GM23338 (cell line): Measurements from ENCODE around the gene ZNF217. TPM values are rescaled to one million over a fixed set of nuclear protein-coding genes. Genes with fewer than 3 reads are reported as not detected.
"Not testable (repeated sequence)": the region's sequence is repeated elsewhere in the genome, so short reads cannot be mapped to it uniquely, and the experiment has no call there.

ENCODE experiments used
- ATAC-seq: fragments of 200-7000 bp; cut with Tn5 transposase; 3 replicates; pipeline ENCODE4 v1.9.1; 2020
- DNase-seq: peaks from one replicate; pipeline ENCODE4 v3.0.0-alpha.2; 2015; ENCODE audit warnings: low spot score
- H2AFZ ChIP-seq: fragments of 200-600 bp; sonication (generic); 2 replicates; pipeline ENCODE4 v1.8.0; 2016; ENCODE audit warnings: antibody characterized with exemption, mild to moderate bottlenecking, moderate library complexity
- H3F3A ChIP-seq: fragments of 200-600 bp; sonication (generic); replicated peaks from 2 replicates; pipeline ENCODE4 v1.8.0; 2017; ENCODE audit warnings: antibody characterized with exemption, mixed run types, low read depth
- H3K27ac ChIP-seq: fragments of 200-600 bp; sonication (generic); 2 replicates; pipeline ENCODE4 v1.6.1; 2016; ENCODE audit warnings: low read depth
- H3K27me3 ChIP-seq: fragments of 200-600 bp; sonication (generic); 2 replicates; pipeline ENCODE4 v1.8.0; 2016; ENCODE audit warnings: mild to moderate bottlenecking, mixed run types, moderate library complexity; ENCODE audit not compliant: insufficient read depth
- H3K36me3 ChIP-seq: fragments of 200-600 bp; sonication (generic); 2 replicates; pipeline ENCODE4 v1.8.0; 2016; ENCODE audit warnings: mild to moderate bottlenecking; ENCODE audit not compliant: insufficient read depth
- H3K4me1 ChIP-seq: fragments of 200-600 bp; sonication (generic); 2 replicates; pipeline ENCODE4 v1.8.0; 2016; ENCODE audit warnings: mild to moderate bottlenecking, moderate library complexity; ENCODE audit not compliant: insufficient read depth
- H3K4me2 ChIP-seq: fragments of 200-600 bp; sonication (generic); 2 replicates; pipeline ENCODE4 v1.7.1; 2017; ENCODE audit warnings: mixed run types
- H3K4me3 ChIP-seq: fragments of 200-600 bp; sonication (generic); 2 replicates; pipeline ENCODE4 v1.6.1; 2016; ENCODE audit warnings: mixed run types
- H3K79me2 ChIP-seq: fragments of 200-600 bp; sonication (generic); replicated peaks from 2 replicates; pipeline ENCODE4 v1.8.0; 2017; ENCODE audit warnings: mild to moderate bottlenecking; ENCODE audit not compliant: insufficient read depth
- H3K9me2 ChIP-seq: fragments of 200-600 bp; sonication (generic); 2 replicates; pipeline ENCODE4 v1.8.0; 2017; ENCODE audit not compliant: insufficient read depth
- H4K20me1 ChIP-seq: fragments of 200-600 bp; sonication (generic); replicated peaks from 2 replicates; pipeline ENCODE4 v1.8.0; 2017; ENCODE audit warnings: mild to moderate bottlenecking; ENCODE audit not compliant: insufficient read depth
- H3K27ac Mint-ChIP-seq: 2 replicates; pipeline ENCODE4 v1.8.0; 2020; ENCODE audit warnings: inconsistent platforms, mild to moderate bottlenecking, moderate library complexity, mixed read lengths
- H3K27me3 Mint-ChIP-seq: 3 replicates; pipeline ENCODE4 v1.8.0; 2022; ENCODE audit warnings: low read depth, mild to moderate bottlenecking, moderate library complexity, mixed read lengths, inconsistent platforms; ENCODE audit not compliant: insufficient read depth, poor library complexity
- H3K36me3 Mint-ChIP-seq: 3 replicates; pipeline ENCODE4 v1.8.0; 2021; ENCODE audit warnings: low read depth, mild to moderate bottlenecking, inconsistent platforms, moderate library complexity, mixed read lengths
- H3K4me1 Mint-ChIP-seq: 3 replicates; pipeline ENCODE4 v1.8.0; 2020; ENCODE audit warnings: mild to moderate bottlenecking, inconsistent platforms, mixed read lengths
- H3K4me3 Mint-ChIP-seq: 3 replicates; pipeline ENCODE4 v1.8.0; 2021; ENCODE audit warnings: moderate library complexity, mild to moderate bottlenecking, inconsistent platforms, mixed read lengths
- H3K9me3 Mint-ChIP-seq: 3 replicates; pipeline ENCODE4 v1.8.0; 2020; ENCODE audit warnings: moderate library complexity, mild to moderate bottlenecking, inconsistent platforms, mixed read lengths
- CTCF ChIP-seq, 2 experiments: fragments of 200-600 bp in 1 of 2; sonication (generic) in 1 of 2; conservative IDR thresholded peaks; 2 replicates each; pipeline versions ENCODE4 v1.5.1 to v1.6.1; 2016 to 2017; ENCODE audit warnings: antibody characterized with exemption in 2 of 2, low read depth in 2 of 2, mild to moderate bottlenecking in 2 of 2, moderate library complexity in 1 of 2
- STAT1 ChIP-seq: IDR thresholded peaks from one replicate; pipeline ENCODE4 v1.6.1; 2016; ENCODE audit warnings: antibody characterized with exemption; ENCODE audit not compliant: unreplicated experiment
- ZNF331 ChIP-seq: fragments of 250-450 bp; sonication (Bioruptor Pico); IDR thresholded peaks from 2 replicates; pipeline ENCODE4 v1.5.0; 2020; ENCODE audit warnings: low read depth, mild to moderate bottlenecking, moderate library complexity
- polyA plus RNA-seq: library from polyadenylated mRNA; unstranded; fragments of >200 nt; fragmentation: Nextera tagmentation; extraction: Ambion mirVana; gene quantifications from 2 replicates; pipeline ENCODE4 v1.2.1, GENCODE V29; 2016
- total RNA-seq: library from RNA; depleted of rRNA; stranded (reverse); fragments of >200 nt; shearing (Covaris generic); gene quantifications from 2 replicates; pipeline ENCODE4 v1.2.3, GENCODE V29; 2014

The ZNF217 gene
- total and polyA plus RNA-seq, 2 experiments from 2014 or later = 32.8 to 78.0 TPM

GRCh38 chr20:53547664-53548239 is 45.9 kb downstream of the ZNF217 start:
- Histone ChIP-seq H2AFZ (peak overlapping the region; percentile 34; the same call in 1 of the 2 replicates), H3K9me2 (no peaks in the 10 kb centered on the region; the same call in 1 of the 2 replicates), H3K4me3 (no peak overlapping the region), H3K36me3 (no peaks in the 10 kb centered on the region), H4K20me1 (no peaks in the 10 kb centered on the region), H3K79me2 (no peaks in the 10 kb centered on the region), H3K4me1 (no peaks in the 10 kb centered on the region), H3K4me2 (no peak overlapping the region), H3K27ac (no peak overlapping the region), H3F3A (no peaks in the 10 kb centered on the region), H3K27me3 (no peaks in the 10 kb centered on the region)
- Mint-ChIP-seq H3K36me3 (no peaks in the 10 kb centered on the region), H3K9me3 (no peaks in the 10 kb centered on the region), H3K27me3 (peaks cover 4% of the 10 kb centered on the region), H3K4me1 (peaks cover 3% of the 10 kb centered on the region; the same call in 2 of the 3 replicates), H3K27ac (peak overlapping the region; percentile 83; the same call in 1 of the 2 replicates), H3K4me3 (no peak overlapping the region)
- ATAC-seq (peak; percentile 87), DNase-seq (peak; percentile 90)
- no peak for TF ChIP-seq ZNF331 (CRISPR knock-in tag)
- peak; percentile 83 to 96 for TF ChIP-seq CTCF (conservative IDR thresholded peaks at IDR 0.05; ENCODE audit: low read depth in 2 of 2)

GRCh38 chr20:53539516-53539915 is 54.1 kb downstream of the ZNF217 start:
- no peak overlapping the region for H2AFZ ChIP-seq

GRCh38 chr20:53536382-53536781 is 57.3 kb downstream of the ZNF217 start:
- H3K9me2 ChIP-seq, H3K9me3 Mint-ChIP-seq, H3K27me3 Mint-ChIP-seq, H3F3A ChIP-seq, H3K36me3 Mint-ChIP-seq, H4K20me1 ChIP-seq, H3K27ac Mint-ChIP-seq, H3K79me2 ChIP-seq, H3K4me3 Mint-ChIP-seq, H3K4me3 ChIP-seq, H3K27me3 ChIP-seq, H3K27ac ChIP-seq, H3K4me1 ChIP-seq, H3K4me1 Mint-ChIP-seq, ATAC-seq, H3K36me3 ChIP-seq, H3K4me2 ChIP-seq, DNase-seq: not testable (repeated sequence)
- H2AFZ ChIP-seq = peak overlapping the region; percentile 88

More at GRCh38 chr20:53539516-53539915, 54.1 kb downstream of the ZNF217 start:
- Histone ChIP-seq H3K27me3 (no peaks in the 10 kb centered on the region), H3F3A (no peaks in the 10 kb centered on the region), H3K4me1 (no peaks in the 10 kb centered on the region), H3K27ac (no peak overlapping the region), H3K79me2 (no peaks in the 10 kb centered on the region), H3K36me3 (no peaks in the 10 kb centered on the region), H3K4me2 (no peak overlapping the region), H3K4me3 (no peak overlapping the region), H3K9me2 (no peaks in the 10 kb centered on the region), H4K20me1 (no peaks in the 10 kb centered on the region)
- no peak for ATAC-seq
- no peak overlapping the region for H3K27ac Mint-ChIP-seq
- no peak for TF ChIP-seq STAT1
- no peaks in the 10 kb centered on the region for H3K4me1 Mint-ChIP-seq
- H3K9me3 Mint-ChIP-seq = no peaks in the 10 kb centered on the region
- H3K27me3 Mint-ChIP-seq = peaks cover 3% of the 10 kb centered on the region
- no peak for DNase-seq
- H3K4me3 Mint-ChIP-seq = no peak overlapping the region
- no peaks in the 10 kb centered on the region for H3K36me3 Mint-ChIP-seq
